Measurements from ENCODE around the gene RAB25.

- TF ChIP-seq CTCF (IDR thresholded peaks at IDR 0.05) (peak in 1 of 3 experiments; percentile 4), POLR2A (IDR thresholded peaks at IDR 0.05) (peak in 1 of 2 donors; percentile 100), POLR2AphosphoS5 (IDR thresholded peaks at IDR 0.05; ENCODE audit: insufficient read depth in 1 of 2, low read depth in 1 of 2) (peak; percentile 87 to 98)
Observed at GRCh38 chr1:156114101-156114918, 53.4 kb downstream of the RAB25 start, which contains the start of gene LMNA.
